Activated CD8-positive, alpha-beta memory T cell treated with anti-CD3 and anti-CD28 coated beads, Interleukin-2, amount 50 U/mL, for 24 hours (primary cell): Measurements from ENCODE around the gene RNF32.
"Not testable (repeated sequence)": the region's sequence is repeated elsewhere in the genome, so short reads cannot be mapped to it uniquely, and the experiment has no call there.

Experiments
- DNase-seq: peaks from one replicate; pipeline ENCODE4 v3.0.0-alpha.2; 2020; ENCODE audit errors: extremely low read depth

Gene RNF32

GRCh38 chr7:156675721-156676120, 35.1 kb downstream of the RNF32 start:
- DNase-seq: no peak

- DNase-seq: no peak
Measured at GRCh38 chr7:156676263-156676662, 35.7 kb downstream of the RNF32 start.

- no peak for DNase-seq
Measured at GRCh38 chr7:156677374-156678054, 36.9 kb downstream of the RNF32 start.

- no peak for DNase-seq
Measured at GRCh38 chr7:156680281-156680680, 39.7 kb downstream of the RNF32 start.

GRCh38 chr7:156682928-156683327, 42.4 kb downstream of the RNF32 start:
- DNase-seq: no peak

DNA sequence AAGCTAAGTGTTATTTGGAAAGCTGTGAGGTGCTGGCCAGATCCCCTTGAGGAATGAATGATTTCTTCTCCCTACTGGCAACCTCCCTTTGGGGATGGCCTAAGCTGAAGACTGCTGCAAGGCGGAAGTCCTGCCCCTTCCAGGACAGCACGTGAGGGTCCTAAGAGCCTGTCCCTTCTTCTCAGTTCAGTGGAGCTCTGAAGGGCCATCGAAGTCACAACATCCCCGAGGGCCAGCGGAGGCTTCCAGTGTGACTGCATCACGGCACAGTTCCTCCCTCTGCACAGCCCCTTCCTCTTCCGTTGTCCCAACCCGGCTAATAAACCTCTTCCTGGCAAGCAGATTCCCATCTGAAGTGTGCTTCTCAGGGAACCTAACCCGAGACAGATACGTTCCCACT, 43.7 kb downstream of the RNF32 start:
- DNase-seq: no peak

DNA sequence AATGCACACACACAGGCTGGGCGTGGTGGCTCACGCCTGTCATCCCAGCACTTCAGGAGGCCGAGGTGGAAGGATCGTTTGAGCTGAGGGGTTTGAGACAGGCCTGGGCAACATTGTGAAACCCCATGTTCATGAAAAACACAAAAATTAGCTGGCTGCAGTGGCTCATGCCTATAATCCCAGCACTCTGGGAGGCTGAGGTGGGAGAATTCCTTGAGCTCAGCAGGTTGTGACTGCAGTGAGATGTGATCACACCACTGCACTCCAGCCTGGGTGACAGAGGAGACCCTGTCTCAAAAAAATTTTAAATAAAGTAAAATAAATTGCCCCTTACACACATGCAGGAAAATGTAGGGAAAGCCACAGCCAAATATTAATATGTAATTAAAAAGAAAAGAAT, 44.1 kb downstream of the RNF32 start:
- DNase-seq: no peak

DNA sequence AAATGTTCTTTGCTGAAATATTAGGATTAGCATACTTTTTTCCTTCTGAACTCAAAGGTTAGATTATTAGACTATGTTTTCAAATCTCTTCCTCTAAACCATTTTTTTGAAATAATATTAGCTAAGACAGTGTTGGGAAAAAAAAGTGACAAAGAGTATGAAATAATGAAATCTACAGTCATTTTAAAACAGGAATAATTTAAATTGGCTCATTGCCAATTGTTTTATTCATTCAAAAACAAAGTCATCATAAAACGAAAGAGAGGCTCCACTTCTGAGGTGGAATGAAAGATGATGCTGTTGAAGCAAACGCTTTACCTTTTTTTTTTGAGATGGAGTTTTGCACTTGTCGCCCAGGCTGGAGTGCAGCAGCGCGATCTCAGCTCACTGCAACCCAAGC, 51.2 kb downstream of the RNF32 start:
- DNase-seq: no peak

DNA sequence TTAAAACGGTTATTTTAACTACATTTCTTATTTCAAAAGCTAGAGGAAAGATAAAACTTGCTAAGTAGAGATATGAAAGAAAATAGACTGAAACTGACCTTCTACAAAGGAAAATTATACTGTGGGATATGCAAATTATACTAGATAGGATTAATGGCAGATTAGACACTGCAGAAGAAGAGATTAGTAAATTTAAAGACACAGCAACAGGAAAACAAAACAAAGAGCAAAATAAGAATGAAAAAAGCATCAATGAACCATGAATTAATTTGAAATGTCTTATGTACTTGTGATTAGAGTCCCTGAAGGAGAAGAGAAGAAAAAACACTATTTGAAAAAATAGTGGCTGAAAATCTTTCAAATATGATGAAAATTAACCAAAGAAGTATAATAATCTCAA, 52.3 kb downstream of the RNF32 start:
- DNase-seq: no peak

- no peak for DNase-seq
Measured at GRCh38 chr7:156693627-156694026, 53.1 kb downstream of the RNF32 start.

DNA sequence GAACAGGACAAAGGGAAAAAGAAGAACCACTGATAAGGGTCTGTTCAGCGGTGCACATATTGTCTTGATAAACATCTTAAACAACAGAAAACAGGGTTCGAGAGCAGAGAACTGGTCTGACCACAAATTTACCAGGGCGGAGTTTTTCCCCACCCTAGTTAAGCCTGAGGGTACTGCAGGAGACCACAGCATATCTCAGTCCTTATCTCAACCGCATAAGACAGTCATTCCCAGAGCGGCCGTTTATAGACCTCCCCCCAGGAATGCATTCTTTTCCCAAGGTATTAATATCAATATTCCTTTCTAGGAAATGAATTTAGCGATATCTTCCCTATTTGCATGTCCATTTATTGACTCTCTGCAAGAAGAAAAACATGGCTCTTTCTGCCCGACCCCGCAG, 56.7 kb downstream of the RNF32 start:
- DNase-seq: not testable (repeated sequence)

- not testable (repeated sequence) for DNase-seq
Measured at GRCh38 chr7:156698512-156698911, 57.9 kb downstream of the RNF32 start.

- DNase-seq: not testable (repeated sequence)
Measured at GRCh38 chr7:156701787-156702186, 61.2 kb downstream of the RNF32 start.

DNA sequence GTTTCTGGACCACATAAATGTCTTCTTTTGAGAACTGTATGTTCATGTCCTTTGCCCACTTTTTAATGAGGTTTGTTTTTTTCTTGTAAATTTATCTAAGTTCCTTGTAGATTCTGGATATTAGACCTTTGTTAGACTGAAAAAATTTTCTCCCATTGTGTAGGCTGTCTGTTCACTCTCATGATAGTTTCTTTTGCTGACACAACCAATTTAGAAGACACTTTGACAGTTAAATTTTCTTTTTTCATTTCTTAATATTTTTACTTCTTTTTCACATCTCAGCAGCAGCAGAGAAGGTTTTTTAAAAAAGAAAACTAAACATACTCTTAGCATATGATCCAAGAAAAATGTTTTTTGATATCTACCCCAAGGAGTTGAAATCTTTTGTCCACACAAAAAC, 61.8 kb downstream of the RNF32 start:
- DNase-seq: no peak

DNA sequence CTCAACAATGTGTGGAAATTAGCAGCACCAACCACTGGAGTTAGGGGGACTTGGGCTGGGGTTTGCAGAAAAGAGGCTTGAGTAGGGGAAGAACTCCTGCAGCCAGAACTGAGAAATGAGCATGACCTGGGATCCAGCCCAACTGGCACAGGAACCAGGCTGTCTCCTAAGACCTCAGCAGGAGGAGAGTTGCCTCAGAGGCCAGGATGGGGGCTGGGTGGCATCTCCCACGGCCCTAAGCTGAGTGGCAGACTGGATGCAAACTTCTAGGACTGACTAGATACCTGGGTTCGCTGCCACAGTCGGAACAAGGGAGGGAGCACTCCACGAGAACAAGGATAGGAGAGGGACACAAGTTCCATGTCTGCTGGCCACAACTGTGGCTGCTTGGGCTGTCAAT, 62.6 kb downstream of the RNF32 start:
- no peak for DNase-seq

GRCh38 chr7:156703773-156704482, 63.4 kb downstream of the RNF32 start:
- no peak for DNase-seq

GRCh38 chr7:156722043-156722826, 81.7 kb downstream of the RNF32 start:
- DNase-seq: no peak

DNA sequence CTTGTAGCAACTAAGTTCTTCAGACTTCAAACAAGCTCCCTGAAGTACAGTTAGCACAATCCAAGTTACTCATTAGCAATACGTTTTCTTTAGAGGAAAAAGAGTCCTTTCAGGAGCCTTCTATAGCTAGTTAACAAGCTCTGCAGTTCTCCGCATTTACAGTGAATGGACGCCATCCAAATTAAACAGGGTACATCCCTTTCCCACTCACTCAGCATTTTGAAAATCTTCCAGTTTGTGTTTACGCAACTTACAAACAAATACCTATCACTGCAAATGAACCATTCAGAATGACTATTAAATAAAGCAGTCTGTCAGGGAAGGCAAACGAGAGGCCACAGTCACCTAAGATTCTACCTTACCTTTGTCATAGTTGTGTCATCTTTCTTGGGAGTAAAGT, 84.5 kb downstream of the RNF32 start:
- DNase-seq: no peak

- DNase-seq: no peak
Measured at GRCh38 chr7:156725936-156726335, 85.4 kb downstream of the RNF32 start.
